ENCODE results near the gene OGG1. TPM values are rescaled to one million over a fixed set of nuclear protein-coding genes. Genes with fewer than 3 reads are reported as not detected.

OGG1 gene
- total RNA-seq, 1 donor from 2014 or later, result 38.4 TPM

DNA sequence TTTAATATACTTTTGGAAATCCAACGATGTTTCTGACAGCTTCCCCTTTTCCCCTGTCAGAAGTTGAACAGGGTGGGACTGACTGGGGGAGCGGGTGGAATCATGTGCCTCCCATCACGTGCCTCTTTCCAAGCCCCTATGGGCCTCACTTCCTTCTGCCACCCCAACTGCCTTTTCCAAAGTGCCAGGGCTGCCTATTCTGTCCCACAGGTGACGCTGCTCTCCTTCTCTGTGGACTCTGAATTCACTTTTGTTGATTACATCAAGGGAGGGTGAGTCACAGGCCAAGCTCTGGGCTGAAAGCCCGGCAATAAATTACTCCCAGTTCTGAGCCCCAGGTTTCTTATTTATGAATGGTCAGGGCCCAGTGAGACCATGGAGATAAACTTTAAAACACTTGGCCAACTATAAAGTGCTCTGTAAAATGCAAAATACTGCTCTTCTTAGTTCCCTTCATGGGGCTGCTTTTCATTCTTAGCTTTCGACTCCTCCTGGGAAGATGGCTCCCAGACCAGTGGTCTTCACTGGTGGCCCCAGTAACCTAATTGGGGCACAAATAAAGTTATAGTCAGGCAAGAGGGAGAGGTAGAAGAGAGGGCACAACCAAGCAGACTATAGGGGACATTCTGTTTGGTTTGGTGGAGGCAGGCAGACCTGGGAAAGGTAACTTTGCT is 33.9 kb upstream of the OGG1 start:
- Mint-ChIP-seq H3K9me3 (no peaks in the 10 kb centered on the region), H3K27ac (no peak overlapping the region), H3K27me3 (ENCODE audit: low read depth) (peaks cover 11% of the 10 kb centered on the region), H3K4me1 (ENCODE audit: low read depth) (no peaks in the 10 kb centered on the region), H3K36me3 (ENCODE audit: low read depth) (no peaks in the 10 kb centered on the region), H3K4me3 (ENCODE audit: low read depth) (no peak overlapping the region)
- intact Hi-C loops (cut with micrococcal nuclease), result no loop called here
- DNase-seq (ENCODE audit: low spot score), result no peak

DNA sequence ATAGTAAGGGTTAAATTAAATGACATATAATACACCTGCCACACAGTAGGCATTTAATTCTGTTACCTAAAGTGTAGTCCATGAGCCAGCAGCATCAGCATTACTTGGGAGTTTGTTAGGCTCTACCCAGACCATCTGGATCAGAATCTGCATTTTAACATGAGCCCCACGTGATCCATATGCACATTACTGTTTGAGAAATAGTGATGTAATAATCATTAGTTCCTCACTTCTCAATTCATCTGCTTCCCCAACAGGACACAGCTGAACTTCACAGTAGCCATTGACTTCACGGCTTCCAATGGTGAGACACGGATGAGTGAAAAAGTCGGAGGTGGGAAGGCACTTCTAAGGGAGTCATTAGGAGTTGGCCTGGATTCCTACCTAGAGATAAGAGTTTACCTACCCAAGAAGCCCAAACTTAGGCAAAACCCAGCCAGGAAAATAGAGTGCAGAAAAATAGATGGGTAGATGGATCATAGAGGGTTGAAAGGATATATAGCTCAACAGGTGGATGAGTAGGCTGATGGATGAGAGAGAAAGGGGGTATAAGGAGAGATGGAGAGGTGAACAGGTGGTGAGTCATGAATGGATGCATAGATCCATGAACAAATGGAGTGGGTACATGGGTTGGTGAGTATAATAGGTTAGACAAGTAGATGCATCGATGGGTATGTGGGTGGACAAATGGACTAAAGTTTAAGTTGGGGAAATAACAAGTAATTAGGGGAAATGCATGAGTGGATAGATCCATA is 32.8 kb upstream of the OGG1 start:
- Mint-ChIP-seq H3K4me3 (ENCODE audit: low read depth) (no peak overlapping the region), H3K27me3 (ENCODE audit: low read depth) (peaks cover 11% of the 10 kb centered on the region), H3K27ac (no peak overlapping the region), H3K4me1 (ENCODE audit: low read depth) (no peaks in the 10 kb centered on the region), H3K36me3 (ENCODE audit: low read depth) (no peaks in the 10 kb centered on the region), H3K9me3 (no peaks in the 10 kb centered on the region)
- no peak for DNase-seq (ENCODE audit: low spot score)
- intact Hi-C loops (cut with micrococcal nuclease), result no loop called here

- intact Hi-C loops (cut with micrococcal nuclease), result no loop called here
- no peak overlapping the region for H3K4me3 Mint-ChIP-seq (ENCODE audit: low read depth)
- no peak for DNase-seq (ENCODE audit: low spot score)
- no peak overlapping the region for H3K27ac Mint-ChIP-seq
- no peaks in the 10 kb centered on the region for H3K4me1 Mint-ChIP-seq (ENCODE audit: low read depth)
- H3K27me3 Mint-ChIP-seq (ENCODE audit: low read depth), result peaks cover 11% of the 10 kb centered on the region
- H3K36me3 Mint-ChIP-seq (ENCODE audit: low read depth), result no peaks in the 10 kb centered on the region
- no peaks in the 10 kb centered on the region for H3K9me3 Mint-ChIP-seq
These were observed 32.2 kb upstream of the OGG1 start for GRCh38 chr3:9717563-9717962.

- Mint-ChIP-seq H3K4me3 (ENCODE audit: low read depth) (no peak overlapping the region), H3K36me3 (ENCODE audit: low read depth) (no peaks in the 10 kb centered on the region), H3K27me3 (ENCODE audit: low read depth) (peaks cover 9% of the 10 kb centered on the region), H3K27ac (no peak overlapping the region), H3K4me1 (ENCODE audit: low read depth) (peaks cover 2% of the 10 kb centered on the region), H3K9me3 (no peaks in the 10 kb centered on the region)
- no peak for DNase-seq (ENCODE audit: low spot score)
- intact Hi-C loops (cut with micrococcal nuclease), result no loop called here
These were observed 31.6 kb upstream of the OGG1 start for GRCh38 chr3:9718118-9718517.

- peaks cover 2% of the 10 kb centered on the region for H3K4me1 Mint-ChIP-seq (ENCODE audit: low read depth)
- H3K27ac Mint-ChIP-seq, result no peak overlapping the region
- H3K36me3 Mint-ChIP-seq (ENCODE audit: low read depth), result no peaks in the 10 kb centered on the region
- intact Hi-C loops (cut with micrococcal nuclease), result no loop called here
- H3K9me3 Mint-ChIP-seq, result no peaks in the 10 kb centered on the region
- DNase-seq (ENCODE audit: low spot score), result no peak
- no peak overlapping the region for H3K4me3 Mint-ChIP-seq (ENCODE audit: low read depth)
- H3K27me3 Mint-ChIP-seq (ENCODE audit: low read depth), result peaks cover 5% of the 10 kb centered on the region
These were observed 28.6 kb upstream of the OGG1 start for GRCh38 chr3:9721015-9721699.

DNA sequence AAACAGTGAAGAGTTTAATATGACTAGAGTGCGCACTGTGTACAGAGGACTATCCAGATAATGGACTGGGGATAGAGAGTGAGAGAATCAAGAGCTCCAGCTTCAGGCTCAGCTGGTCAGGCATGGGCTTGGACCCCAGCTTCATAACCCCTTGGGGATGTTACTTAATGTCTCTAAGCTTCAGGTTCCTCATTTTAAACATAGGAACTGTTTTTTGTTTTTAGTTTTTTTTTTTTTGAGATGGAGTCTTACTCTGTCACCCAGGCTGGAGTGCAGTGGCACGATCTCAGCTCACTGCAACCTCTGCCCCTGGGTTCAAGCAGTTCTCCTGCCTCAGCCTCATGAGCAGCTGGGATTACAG is 28.1 kb upstream of the OGG1 start:
- Mint-ChIP-seq H3K27ac (no peak overlapping the region), H3K4me3 (ENCODE audit: low read depth) (no peak overlapping the region), H3K9me3 (no peaks in the 10 kb centered on the region), H3K36me3 (ENCODE audit: low read depth) (no peaks in the 10 kb centered on the region), H3K27me3 (ENCODE audit: low read depth) (peaks cover 5% of the 10 kb centered on the region), H3K4me1 (ENCODE audit: low read depth) (peaks cover 4% of the 10 kb centered on the region)
- intact Hi-C loops (cut with micrococcal nuclease), result no loop called here
- DNase-seq (ENCODE audit: low spot score), result no peak

GRCh38 chr3:9725775-9726515 is 23.8 kb upstream of the OGG1 start:
- DNase-seq (ENCODE audit: low spot score), result no peak
- Mint-ChIP-seq H3K9me3 (no peaks in the 10 kb centered on the region), H3K27ac (no peak overlapping the region), H3K27me3 (ENCODE audit: low read depth) (no peaks in the 10 kb centered on the region), H3K36me3 (ENCODE audit: low read depth) (no peaks in the 10 kb centered on the region), H3K4me1 (ENCODE audit: low read depth) (peaks cover 32% of the 10 kb centered on the region), H3K4me3 (ENCODE audit: low read depth) (no peak overlapping the region)
- intact Hi-C loops (cut with micrococcal nuclease), result loop anchor here (5.0 kb wide), 1 partner anchor 224 kb away; no protein-coding TSS in a partner anchor

GRCh38 chr3:9727041-9727595 is 22.6 kb upstream of the OGG1 start:
- Mint-ChIP-seq H3K4me3 (ENCODE audit: low read depth) (peak overlapping the region; percentile 68), H3K9me3 (no peaks in the 10 kb centered on the region), H3K4me1 (ENCODE audit: low read depth) (peaks cover 32% of the 10 kb centered on the region), H3K36me3 (ENCODE audit: low read depth) (no peaks in the 10 kb centered on the region), H3K27ac (peak overlapping the region; percentile 20), H3K27me3 (ENCODE audit: low read depth) (no peaks in the 10 kb centered on the region)
- intact Hi-C loops (cut with micrococcal nuclease), result loop anchor here (5.0 kb wide), 1 partner anchor 225 kb away; no protein-coding TSS in a partner anchor
- DNase-seq (ENCODE audit: low spot score), result peak; percentile 60

DNA sequence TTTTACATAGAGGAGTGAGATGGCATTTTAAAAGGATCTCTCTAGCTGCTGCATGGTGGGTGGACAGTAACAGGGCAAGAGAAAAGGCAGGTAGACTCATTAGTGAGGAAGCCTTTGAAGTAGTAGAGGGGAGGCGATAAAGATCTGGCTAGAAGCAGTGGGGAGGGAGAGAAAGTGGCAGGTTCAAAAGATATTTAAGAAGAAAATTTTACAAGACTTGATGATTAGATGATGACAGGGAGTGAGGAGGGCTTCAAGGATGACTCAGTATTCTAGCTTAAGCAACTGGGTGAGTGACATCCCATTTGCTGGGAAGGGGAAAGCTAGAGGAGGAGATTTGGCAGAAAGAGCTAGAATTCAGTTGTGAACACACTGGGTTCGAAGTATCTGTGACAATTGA is 22.0 kb upstream of the OGG1 start:
- Mint-ChIP-seq H3K27ac (peak overlapping the region; percentile 20), H3K27me3 (ENCODE audit: low read depth) (no peaks in the 10 kb centered on the region), H3K36me3 (ENCODE audit: low read depth) (peaks cover 5% of the 10 kb centered on the region), H3K4me1 (ENCODE audit: low read depth) (peaks cover 37% of the 10 kb centered on the region), H3K9me3 (no peaks in the 10 kb centered on the region), H3K4me3 (ENCODE audit: low read depth) (no peak overlapping the region)
- no peak for DNase-seq (ENCODE audit: low spot score)
- intact Hi-C loops (cut with micrococcal nuclease), result loop anchor here (5.0 kb wide), 1 partner anchor 225 kb away; no protein-coding TSS in a partner anchor

DNA sequence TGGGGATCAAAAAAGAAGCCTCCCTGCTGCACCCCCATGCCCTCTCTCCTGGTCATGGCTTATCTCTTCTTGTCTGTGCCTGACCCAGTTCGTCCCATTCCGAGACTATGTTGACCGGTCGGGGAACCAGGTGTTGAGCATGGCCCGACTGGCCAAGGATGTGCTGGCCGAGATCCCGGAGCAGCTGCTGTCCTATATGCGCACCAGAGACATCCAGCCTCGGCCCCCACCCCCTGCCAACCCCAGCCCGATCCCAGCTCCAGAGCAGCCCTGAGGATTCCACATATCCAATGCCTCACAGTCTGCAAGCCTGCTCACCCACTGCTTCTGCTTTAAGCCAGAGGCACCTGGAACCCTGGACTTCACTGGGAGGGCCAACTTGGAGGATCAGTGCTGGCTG is 20.3 kb upstream of the OGG1 start:
- intact Hi-C loops (cut with micrococcal nuclease), result loop anchor here (5.0 kb wide), 1 partner anchor 227 kb away; no protein-coding TSS in a partner anchor
- H3K27me3 Mint-ChIP-seq (ENCODE audit: low read depth), result no peaks in the 10 kb centered on the region
- peaks cover 50% of the 10 kb centered on the region for H3K4me1 Mint-ChIP-seq (ENCODE audit: low read depth)
- DNase-seq (ENCODE audit: low spot score), result no peak
- no peak overlapping the region for H3K27ac Mint-ChIP-seq
- no peak overlapping the region for H3K4me3 Mint-ChIP-seq (ENCODE audit: low read depth)
- H3K36me3 Mint-ChIP-seq (ENCODE audit: low read depth), result peaks cover 18% of the 10 kb centered on the region
- H3K9me3 Mint-ChIP-seq, result no peaks in the 10 kb centered on the region

GRCh38 chr3:9730657-9731205 is 19.0 kb upstream of the OGG1 start:
- Mint-ChIP-seq H3K4me1 (ENCODE audit: low read depth) (peaks cover 55% of the 10 kb centered on the region), H3K27ac (peak overlapping the region; percentile 67), H3K4me3 (ENCODE audit: low read depth) (peak overlapping the region; percentile 85), H3K9me3 (no peaks in the 10 kb centered on the region), H3K27me3 (ENCODE audit: low read depth) (no peaks in the 10 kb centered on the region), H3K36me3 (ENCODE audit: low read depth) (peaks cover 31% of the 10 kb centered on the region)
- intact Hi-C loops (cut with micrococcal nuclease), result loop anchor here (1.0 to 5.0 kb wide), 8 partner anchors 19 to 592 kb away; partner anchors contain the start of genes CRELD1, JAGN1, MTMR14 and OGG1
- no peak for DNase-seq (ENCODE audit: low spot score)
